WTC11 (cell line): Measurements from ENCODE around the gene SNRNP25.

Experiments
- ATF2 ChIP-seq: sonication (generic); formaldehyde crosslinking; IDR thresholded peaks from 2 replicates; pipeline ENCODE4 v1.8.1; 2022; ENCODE audit warnings: low read depth, missing genetic modification reagents, borderline replicate concordance
- CTCF ChIP-seq: fragments of 200-600 bp; IDR thresholded peaks from 2 replicates; pipeline ENCODE4 v1.8.0; 2022; ENCODE audit warnings: antibody characterized with exemption
- NR1H2 ChIP-seq: sonication (generic); formaldehyde crosslinking; IDR thresholded peaks from 2 replicates; pipeline ENCODE4 v1.9.0; 2021; ENCODE audit warnings: mild to moderate bottlenecking, moderate library complexity, missing genetic modification reagents
- PREB ChIP-seq: sonication (generic); formaldehyde crosslinking; IDR thresholded peaks from 2 replicates; pipeline ENCODE4 v1.8.1; 2022; ENCODE audit warnings: mild to moderate bottlenecking, missing genetic modification reagents, moderate library complexity, borderline replicate concordance

- TF ChIP-seq NR1H2 (CRISPR knock-in tag) = no peak
- no peak for TF ChIP-seq PREB
- no peak for TF ChIP-seq ATF2 (CRISPR knock-in tag)
- TF ChIP-seq CTCF = no peak
Observed at GRCh38 chr16:50769-51591, 2.6 kb upstream of the SNRNP25 start.
